ENCODE measurements around the gene UBR4.

DNA sequence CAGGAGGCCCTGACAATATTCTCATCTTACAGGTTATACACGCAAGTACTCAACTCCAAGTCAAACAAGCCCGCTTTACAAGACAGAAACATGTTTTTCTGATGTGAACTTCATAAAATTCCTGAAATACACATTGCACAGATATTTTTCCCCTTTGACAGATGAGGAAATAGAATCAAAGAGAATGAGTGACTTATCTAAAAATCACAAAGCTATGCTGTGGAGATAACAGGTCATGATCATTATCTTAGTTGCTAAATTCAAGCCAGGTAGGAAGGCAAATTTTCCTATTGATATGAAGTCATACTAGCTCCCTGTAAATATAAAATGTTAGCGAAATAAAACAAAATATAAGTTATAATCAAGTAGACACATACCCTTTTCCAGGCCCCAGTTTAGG is 18.3 kb downstream of the UBR4 start:
- no peak for TF ChIP-seq POLR2A (IDR thresholded peaks at IDR 0.05)
- TF ChIP-seq, protein P1, sequence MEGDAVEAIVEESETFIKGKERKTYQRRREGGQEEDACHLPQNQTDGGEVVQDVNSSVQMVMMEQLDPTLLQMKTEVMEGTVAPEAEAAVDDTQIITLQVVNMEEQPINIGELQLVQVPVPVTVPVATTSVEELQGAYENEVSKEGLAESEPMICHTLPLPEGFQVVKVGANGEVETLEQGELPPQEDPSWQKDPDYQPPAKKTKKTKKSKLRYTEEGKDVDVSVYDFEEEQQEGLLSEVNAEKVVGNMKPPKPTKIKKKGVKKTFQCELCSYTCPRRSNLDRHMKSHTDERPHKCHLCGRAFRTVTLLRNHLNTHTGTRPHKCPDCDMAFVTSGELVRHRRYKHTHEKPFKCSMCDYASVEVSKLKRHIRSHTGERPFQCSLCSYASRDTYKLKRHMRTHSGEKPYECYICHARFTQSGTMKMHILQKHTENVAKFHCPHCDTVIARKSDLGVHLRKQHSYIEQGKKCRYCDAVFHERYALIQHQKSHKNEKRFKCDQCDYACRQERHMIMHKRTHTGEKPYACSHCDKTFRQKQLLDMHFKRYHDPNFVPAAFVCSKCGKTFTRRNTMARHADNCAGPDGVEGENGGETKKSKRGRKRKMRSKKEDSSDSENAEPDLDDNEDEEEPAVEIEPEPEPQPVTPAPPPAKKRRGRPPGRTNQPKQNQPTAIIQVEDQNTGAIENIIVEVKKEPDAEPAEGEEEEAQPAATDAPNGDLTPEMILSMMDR (IDR thresholded peaks at IDR 0.05), result no peak

Data from transverse colon (tissue), 3 donors.